ENCODE data around the gene USF3.

USF3 gene, protein sequence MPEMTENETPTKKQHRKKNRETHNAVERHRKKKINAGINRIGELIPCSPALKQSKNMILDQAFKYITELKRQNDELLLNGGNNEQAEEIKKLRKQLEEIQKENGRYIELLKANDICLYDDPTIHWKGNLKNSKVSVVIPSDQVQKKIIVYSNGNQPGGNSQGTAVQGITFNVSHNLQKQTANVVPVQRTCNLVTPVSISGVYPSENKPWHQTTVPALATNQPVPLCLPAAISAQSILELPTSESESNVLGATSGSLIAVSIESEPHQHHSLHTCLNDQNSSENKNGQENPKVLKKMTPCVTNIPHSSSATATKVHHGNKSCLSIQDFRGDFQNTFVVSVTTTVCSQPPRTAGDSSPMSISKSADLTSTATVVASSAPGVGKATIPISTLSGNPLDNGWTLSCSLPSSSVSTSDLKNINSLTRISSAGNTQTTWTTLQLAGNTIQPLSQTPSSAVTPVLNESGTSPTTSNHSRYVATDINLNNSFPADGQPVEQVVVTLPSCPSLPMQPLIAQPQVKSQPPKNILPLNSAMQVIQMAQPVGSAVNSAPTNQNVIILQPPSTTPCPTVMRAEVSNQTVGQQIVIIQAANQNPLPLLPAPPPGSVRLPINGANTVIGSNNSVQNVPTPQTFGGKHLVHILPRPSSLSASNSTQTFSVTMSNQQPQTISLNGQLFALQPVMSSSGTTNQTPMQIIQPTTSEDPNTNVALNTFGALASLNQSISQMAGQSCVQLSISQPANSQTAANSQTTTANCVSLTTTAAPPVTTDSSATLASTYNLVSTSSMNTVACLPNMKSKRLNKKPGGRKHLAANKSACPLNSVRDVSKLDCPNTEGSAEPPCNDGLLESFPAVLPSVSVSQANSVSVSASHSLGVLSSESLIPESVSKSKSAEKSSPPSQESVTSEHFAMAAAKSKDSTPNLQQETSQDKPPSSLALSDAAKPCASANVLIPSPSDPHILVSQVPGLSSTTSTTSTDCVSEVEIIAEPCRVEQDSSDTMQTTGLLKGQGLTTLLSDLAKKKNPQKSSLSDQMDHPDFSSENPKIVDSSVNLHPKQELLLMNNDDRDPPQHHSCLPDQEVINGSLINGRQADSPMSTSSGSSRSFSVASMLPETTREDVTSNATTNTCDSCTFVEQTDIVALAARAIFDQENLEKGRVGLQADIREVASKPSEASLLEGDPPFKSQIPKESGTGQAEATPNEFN (N-terminal part only)

DNA sequence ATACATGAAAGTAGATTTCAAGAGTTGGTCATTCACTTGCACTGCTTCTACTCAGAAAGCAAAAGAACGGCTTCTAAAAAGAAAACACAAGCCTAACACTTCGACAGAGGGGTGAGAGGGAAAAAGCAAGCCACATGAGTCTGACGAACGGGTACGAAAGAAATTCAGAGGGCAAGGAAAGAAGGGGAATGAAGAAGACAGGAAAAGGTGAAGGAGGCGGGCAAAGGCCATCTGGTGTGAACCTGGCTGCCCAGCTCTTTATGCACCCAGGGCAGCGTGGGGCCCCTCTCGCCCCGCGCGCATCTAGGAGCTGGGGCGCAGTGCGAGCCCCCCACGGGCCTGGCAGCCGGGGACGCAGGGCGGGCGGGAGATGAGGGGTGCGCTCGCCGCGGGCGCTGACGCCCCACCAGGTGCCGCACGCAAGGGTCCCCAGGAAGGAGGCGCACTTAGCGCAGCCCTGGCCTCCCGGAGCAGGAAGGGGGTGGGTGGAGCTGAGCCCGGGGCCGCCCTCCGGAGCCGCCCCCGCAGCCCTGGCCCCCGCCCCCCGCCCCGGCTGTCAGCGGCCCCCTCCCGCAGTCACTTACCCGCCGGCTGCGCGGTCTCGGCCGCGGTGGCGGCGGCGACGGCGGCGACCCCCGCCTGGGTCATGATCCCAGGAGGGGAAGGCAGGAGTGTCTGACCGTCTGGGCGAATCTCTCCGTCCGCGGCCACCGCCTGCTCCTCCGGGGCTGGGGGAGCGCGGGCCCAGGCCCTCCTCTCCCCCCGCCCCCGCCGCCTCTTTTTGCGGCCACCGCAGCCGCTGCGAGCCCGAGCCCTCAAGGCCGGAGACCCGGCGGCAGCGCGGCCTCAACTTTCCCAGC lies at the start of gene USF3:
USF3 (minus strand) TSS at position 857 of the 860 bp plus-strand sequence. CDS start 21,764 bp downstream, outside the sequence.
- DNase-seq, result peak; percentile 53 to 63

DNA sequence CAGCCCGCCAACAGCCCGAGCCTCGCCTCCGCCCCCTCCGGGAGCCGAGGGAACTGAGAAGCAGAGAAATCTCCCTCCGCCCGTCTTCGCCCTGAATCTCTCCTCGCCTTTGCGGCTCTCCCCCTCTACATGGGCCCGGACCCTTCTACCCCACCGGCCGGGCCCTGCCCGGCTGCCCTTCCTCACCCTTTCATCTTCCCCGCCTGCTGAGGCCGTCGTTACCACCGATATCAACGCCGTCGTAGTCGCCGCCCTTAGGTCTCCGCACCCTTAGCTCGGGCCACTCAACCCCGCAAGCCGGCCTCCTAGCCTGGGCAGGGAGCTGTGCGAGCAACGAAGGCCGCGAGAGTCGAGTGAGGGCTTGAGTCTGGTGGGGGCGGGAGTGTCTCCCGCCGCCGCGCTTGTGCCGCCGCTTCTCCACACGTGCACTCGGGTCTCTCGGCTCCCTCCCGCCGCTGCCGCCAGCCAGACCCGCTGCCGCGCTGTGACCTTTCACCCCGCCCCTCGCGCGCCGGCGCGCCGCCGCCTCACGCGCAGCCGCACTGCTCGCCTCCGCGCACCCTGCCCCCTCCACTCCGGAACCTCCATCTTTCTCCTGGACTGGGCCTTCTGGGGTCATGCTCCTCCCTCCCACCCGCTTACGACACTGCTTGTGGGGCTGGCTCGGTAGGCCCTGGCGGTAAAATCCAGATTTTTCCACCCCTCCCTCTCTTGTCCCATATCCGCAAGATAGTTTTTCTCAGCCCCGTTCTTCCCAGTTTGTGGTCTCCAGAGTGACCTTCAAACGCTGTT lies 49.5 kb upstream of the USF3 start, which contains the start of gene NAA50:
NAA50 (minus strand) TSS at position 494 of the 792 bp plus-strand sequence; CDS start at position 194, 300 bp downstream.
- DNase-seq, result peak; percentile 89 to 92

DNA sequence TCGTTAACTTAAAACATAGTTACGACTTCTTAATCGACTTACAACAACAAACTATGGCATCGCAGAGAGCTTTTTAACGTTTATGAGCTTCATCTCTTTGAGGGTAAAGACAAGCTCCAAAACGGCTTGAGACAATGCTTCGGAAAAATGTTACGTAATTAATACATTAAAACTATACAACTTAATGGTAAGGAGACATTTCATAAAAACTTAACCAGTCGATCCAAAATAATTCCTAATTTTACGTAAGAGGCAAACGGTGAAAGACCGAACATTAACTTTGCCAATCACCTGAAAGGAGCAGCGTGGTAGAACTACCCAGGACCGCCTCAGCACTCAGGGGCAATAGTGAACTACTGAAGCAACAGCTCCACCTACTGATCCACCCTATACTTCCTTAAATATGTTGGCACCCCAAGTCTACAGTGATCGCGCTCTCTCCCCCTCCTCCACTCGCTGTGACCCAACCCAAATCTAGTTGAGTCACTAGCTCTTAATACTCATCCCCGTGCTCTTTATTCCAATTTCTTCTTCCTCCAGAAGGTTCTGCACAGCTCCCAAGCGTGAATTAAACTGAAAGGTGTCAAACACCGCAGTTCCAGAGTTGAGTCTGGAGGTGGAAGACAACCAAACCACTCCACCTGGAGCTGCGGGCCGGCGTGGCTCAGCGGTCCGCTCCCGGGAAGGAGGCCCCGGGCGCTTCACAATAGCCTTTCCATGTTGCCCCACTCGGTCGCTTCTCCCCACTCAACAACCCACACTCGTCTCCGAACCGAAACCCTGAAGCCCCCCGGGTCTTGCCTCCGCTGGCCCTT lies 48.7 kb upstream of the USF3 start:
- DNase-seq, result peak; percentile 30 to 74

DNA sequence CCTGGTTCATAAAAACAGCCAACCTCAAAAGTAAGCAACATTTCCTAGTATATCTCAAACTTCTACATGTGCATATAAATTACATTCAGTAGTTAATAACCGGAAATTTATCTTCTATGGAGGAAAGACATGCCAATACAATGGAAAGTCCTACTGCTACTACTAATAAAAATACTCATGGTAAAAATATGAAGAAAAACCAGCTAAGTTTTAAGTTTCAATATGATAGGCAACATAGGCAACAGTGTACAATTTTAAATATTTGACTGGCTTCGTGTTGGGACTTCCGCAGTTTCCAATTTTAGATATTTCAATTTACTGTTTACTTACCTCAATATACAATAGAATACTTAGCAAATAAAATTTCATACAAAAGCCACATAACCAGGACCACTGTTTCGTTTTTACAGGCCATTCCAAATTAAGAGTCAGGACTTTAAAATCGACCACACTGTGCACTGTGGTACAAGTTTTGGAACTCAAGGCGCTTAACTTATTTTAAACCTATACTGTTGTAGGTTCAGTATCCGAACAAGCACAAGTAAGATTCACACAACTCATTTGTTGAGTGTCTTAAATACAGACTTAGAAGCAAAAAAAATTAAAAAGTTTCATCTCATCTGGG lies 46.7 kb upstream of the USF3 start:
- no peak for DNase-seq

DNA sequence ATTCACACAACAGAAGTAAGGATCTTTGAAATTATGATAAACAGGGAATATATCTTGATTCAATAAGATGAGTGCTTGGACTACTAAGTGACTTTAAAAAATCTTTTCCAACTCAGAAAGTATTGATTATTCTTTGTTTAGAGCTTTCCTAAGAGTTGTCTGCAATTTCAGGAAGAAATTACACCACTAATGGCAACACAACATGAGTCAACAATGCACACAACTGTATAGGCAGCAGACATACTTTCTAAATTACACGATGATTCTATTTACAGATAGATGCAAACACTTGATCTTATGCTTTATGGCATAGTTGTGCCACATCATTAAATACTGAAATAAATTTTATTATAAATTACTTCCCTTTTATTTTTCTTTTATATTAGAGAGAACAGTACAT lies 45.2 kb upstream of the USF3 start:
- DNase-seq, result no peak

DNA sequence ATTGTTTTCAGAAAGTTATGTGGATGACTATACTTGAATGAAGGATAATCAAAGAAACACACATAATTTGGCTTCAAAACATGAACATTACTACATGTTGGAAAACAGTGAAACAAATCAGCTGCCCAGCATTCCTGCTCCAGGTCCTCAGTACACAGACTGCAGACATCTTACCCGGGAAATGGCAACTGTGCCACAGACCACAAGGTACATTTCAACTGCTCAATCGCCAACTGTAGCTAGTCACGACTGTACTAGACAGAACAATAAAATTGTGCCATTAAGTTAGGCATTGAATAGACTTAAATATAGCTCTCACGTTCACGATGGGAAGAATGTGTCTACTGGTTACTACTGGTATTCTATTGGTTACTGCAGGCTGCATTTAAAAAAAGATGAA lies 44.6 kb upstream of the USF3 start:
- DNase-seq, result no peak

DNA sequence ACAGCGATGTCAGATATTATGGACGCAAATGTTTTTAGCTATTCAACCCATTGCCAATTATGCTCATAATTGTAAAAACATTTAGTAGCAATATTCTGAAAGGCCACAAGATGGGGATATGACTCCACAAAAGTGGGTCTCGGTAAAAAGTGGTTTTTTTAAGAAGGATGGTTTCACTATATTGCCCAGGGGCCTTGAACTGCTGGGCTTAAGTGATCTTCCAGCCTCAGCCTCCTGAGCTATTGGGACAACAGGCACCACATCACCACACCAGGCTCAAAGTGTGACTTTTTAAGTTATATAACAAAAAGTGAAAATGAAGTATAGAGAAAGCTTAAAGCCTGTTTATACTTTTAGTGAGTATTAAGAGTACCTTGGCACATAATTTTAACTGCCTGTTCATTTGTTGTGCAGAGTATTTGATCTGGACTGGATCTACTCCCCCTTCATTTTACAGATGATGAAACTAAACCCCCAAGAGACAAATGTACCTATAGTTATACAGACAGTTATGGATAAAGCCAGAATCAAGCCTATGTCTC lies 40.2 kb upstream of the USF3 start:
- DNase-seq, result peak in 1 of 2 donors; percentile 69

DNA sequence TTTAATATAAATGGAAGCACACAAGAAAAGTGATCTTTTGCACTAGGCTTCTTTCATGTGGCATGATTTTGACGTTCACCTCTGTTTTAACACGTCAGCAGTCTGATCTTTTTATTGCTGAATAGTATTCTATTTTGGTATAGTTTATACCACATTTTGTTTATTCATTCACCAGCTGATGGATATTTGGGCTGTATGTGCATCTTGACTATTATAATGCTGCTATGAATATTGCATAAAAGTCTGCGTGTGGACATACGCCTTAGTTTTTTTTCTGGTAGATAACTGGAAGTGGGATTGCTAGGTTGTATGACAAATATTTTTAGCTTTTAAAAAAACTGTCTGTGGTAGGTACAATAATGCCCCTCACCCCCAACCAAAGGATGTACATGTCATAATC lies 35.3 kb upstream of the USF3 start:
- DNase-seq, result no peak

DNA sequence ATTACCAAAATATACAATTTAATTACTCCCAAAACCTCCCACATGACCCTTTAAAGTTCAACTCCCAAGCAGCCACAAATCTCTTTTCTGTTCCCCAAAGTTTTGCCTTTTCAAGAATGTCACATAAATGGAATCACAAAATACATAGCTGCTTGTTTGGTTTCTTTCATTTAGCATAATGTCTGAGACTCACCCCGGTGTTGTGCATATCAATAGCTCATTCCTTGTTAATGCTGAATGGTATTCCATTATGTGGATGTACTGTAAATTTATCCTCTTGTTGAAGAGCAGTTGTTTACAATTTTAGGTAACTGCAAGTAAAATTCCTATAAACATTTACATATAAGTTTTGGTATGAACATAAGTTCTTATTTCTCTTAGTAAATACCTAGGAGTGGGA lies 34.1 kb upstream of the USF3 start:
- DNase-seq, result no peak

DNA sequence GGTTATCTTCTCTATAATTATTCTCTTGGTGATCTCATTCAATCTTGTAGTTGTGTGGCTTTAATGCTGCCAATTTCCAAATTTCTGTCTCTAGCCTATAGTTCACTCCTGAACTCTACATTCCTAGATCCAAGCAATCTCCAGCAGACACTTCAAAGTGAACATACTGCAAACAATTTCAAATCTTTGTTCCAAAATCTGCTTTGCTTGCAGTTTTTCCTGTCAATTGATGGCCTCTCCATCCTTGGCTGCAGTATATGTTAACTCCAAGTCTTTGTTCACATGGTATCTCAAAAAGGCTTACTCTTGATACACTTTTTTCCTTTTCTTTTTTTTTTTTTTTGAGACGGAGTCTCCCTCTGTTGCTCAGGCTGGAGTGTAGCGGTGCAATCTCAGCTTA lies 32.2 kb upstream of the USF3 start:
- no peak for DNase-seq

DNA sequence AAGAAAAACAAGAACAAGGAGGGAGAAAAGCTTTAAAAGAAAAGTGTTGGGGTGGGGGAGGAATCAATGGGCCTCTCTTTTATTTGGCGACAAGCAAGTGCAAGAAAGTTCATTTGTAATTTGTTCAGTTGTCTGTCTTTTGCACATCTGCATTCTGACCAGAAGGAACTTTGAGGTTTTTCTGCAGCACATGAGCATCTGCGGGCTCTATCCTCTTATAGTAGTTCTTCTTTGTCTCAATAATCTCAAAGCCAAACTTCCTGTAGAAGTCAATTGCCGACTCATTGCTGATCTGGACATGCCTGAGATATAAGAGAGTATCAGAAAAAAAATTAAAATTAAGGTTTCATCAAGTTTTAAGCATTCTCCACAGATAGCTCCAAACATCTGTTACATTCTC lies 25.2 kb upstream of the USF3 start:
- DNase-seq, result no peak

DNA sequence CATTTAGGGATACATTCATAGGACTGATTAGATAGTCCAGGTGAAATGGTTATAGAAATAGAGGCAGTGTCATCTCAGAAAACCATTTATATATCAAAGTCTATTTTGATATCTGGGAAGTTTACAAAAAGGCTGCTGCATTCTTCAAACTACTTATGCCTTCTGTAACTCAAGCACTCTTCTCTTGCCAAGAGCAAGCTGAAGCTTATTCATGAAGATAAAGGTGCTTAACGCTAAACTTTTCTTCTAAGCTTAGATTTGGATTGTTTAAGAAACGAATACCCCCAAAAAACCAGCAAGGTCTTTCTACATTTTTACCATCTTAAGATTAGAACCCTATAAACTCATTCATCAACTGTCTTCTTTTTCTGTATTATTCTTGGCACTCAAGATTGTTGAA lies 23.3 kb upstream of the USF3 start:
- no peak for DNase-seq

DNA sequence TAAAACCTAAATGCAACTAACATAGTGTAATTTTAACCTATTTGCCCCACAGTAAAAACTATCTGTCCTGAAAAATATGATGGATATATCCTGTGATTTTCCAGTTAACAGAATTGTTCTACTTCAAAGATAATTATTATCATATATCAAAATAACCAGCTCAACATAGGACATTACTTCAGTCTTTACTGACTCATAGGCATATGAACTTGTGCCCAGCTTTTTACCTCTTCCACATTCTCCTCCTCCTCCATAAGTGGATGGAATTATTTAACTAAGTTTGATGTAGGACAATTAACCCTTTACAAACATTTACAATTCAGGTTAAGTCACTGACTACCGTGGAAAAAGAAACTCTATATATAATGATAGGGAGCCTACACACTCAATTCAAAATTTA lies 22.9 kb upstream of the USF3 start:
- DNase-seq, result no peak

DNA sequence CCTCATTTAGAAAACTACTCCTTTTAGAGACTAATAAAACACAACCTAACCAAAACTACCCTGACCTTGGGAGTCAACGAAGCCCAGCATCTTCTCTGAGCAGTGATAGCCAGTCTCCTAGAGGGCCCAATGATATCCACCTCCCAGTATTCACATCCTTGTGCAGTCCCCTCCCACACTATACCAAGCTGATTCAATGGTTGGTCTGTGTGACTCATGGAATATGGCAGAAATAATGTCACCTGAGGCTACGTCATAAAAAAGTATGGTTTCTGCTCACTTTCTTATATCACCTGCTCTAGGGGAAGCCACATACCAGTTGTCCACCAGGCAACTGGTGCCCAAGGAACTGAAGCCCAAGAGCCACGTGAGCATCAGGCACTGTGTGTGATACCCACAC lies 21.4 kb upstream of the USF3 start:
- DNase-seq, result no peak

DNA sequence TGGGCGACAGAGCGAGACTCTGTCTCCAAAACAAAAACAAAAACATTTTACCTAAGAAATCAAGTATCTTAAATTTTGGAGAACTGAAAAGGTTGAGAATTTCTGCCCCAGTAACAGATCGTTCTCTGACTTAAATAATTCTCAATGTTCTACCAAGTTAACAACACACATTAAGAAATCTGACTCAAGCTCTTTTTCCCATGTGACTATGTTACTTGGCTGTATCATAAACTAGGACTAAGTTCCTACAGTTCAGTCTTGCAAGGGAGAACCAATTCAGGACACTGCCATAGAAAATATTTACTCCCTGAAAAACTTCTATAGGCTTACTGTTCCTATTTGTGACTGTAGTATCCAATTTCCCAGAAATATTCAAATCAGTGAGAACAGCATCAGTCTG lies 20.9 kb upstream of the USF3 start:
- no peak for DNase-seq

DNA sequence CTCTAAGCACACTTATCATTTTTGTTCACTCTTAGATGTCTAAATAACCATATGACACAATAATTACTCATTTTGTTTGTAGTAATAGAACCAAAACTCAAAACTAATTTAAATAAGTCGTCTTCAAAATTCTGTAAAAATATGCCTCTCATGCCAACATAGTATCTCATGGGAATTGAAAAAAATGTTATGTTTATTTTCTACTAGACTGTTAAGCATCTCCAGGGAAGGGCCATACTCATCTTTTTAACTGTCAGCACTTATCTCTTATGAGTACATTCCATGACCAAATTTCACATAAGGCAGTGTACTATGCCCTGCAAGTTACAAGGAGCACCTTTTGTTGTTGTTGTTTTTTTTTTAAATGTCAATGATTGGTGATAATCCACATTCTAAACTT lies 18.3 kb upstream of the USF3 start:
- no peak for DNase-seq

DNA sequence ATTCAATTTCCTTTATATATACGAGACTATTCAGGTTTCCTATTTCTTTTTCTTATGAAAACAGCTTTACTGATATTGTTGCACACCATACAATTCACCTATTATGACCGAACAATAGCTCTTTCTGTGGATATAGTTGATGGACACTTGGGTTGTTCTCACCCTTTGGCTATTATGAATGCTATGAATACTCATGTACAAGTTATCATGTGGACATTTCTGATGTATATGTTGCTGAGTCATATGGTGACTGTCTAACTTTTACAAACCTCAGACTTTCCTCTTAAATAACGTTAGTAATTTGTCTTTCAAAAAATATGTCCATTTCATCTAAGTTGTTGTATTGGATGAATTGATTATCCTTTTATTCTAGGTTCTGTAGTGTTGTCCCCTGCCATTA lies 15.7 kb upstream of the USF3 start:
- DNase-seq, result no peak

DNA sequence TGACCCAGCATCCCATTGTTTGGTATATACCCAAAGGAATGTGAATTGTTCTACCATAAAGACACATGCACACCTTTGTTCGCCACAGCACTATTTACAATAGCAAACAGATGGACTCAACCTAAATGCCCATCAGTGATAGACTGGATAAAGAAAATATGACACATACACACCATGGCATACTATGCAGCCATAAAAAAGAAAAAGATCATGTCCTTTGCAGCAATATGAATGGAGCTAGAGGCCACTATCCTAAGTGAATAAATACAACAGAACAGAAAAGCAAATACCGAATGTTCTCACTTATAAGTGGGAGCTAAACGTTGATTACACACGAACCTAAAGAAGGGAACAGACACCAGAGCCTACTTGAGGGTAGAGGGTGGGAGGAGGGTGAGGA lies 11.4 kb upstream of the USF3 start:
- DNase-seq, result no peak

DNA sequence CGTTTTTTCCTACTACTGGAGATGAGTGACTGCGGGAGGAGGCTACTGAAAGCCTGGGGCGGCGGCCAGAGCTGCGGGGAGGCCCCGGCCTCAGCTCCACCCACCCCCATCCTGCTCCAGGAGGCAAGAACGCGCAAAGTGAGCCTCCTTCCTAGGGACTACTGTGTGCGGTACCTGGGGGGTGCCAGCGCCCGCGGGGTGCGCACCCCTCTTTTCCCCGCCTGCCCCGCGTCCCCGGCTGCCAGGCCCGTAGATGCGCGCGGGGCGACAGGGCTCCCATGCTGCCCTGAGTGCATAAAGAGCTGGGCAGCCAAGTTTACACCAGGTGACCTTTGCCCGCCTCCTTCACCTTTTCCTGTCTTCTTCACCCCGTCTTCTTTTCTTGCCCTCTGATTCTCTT lies 2.5 kb upstream of the USF3 start:
- DNase-seq, result no peak

Measured in hippocampal formation (tissue), 2 donors.